PC-9 (cell line): Measurements from ENCODE around the gene LRTM1.

Source experiments
- EZH2 ChIP-seq: fragments of 200-600 bp; sonication (generic); IDR thresholded peaks from 2 replicates; pipeline ENCODE4 v1.8.0; 2017; ENCODE audit warnings: antibody characterized with exemption, low read depth
- TF ChIP-seq, protein P1 (sequence below): fragments of 200-600 bp; sonication (generic); conservative IDR thresholded peaks from 2 replicates; pipeline ENCODE4 v1.6.1; 2017; ENCODE audit warnings: mixed run types, antibody characterized with exemption, mild to moderate bottlenecking, moderate library complexity

DNA sequence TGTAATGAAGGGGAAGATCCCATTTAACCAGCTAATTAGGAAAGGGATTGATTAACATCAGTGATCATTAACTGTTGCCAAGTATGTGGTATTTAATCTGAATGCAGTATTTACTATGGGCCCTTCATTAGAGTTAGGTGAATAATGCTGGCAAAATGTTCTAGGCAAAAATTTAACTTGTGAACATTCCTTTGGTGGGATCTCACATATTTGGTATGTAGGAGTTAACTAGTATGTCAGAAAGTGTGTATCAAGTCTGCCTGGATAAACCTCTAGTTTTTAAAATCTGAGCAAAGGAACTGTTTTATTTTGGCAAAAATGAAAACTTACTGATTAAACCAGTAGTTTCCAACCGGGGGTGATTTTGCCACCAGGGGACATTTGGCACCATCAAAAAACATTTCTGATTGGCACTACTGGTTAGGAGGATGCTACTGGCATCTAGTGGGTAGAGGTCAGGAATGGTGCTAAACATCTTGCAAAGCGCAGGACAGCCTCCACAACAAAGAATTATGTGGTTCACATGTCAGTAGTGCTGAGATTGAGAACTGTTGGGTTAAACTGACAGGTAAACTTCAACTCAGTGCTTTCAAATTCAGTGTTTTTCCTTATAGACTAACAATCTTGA lies 22.5 kb downstream of the LRTM1 start:
- TF ChIP-seq, protein P1, sequence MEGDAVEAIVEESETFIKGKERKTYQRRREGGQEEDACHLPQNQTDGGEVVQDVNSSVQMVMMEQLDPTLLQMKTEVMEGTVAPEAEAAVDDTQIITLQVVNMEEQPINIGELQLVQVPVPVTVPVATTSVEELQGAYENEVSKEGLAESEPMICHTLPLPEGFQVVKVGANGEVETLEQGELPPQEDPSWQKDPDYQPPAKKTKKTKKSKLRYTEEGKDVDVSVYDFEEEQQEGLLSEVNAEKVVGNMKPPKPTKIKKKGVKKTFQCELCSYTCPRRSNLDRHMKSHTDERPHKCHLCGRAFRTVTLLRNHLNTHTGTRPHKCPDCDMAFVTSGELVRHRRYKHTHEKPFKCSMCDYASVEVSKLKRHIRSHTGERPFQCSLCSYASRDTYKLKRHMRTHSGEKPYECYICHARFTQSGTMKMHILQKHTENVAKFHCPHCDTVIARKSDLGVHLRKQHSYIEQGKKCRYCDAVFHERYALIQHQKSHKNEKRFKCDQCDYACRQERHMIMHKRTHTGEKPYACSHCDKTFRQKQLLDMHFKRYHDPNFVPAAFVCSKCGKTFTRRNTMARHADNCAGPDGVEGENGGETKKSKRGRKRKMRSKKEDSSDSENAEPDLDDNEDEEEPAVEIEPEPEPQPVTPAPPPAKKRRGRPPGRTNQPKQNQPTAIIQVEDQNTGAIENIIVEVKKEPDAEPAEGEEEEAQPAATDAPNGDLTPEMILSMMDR, result no peak
- TF ChIP-seq EZH2, result no peak
